Activated CD4-positive, alpha-beta T cell treated with anti-CD3 and anti-CD28 coated beads, Interleukin-2, amount 50 U/mL, for 4 hours (primary cell): ENCODE data around the gene ACTR3C.

Experiments
- DNase-seq, 2 experiments: peaks; one replicate each; pipeline ENCODE4 v3.0.0-alpha.2; 2020

Gene ACTR3C

GRCh38 chr7:150322833-150323681, at the start of gene ACTR3C, which contains the start of gene LRRC61:
ACTR3C (minus strand) TSS chr7:150323545; CDS start chr7:150295296, 28,249 bp downstream.
LRRC61 (plus strand) TSS chr7:150323355; CDS start chr7:150336862, 13,507 bp downstream.
- peak; percentile 38 for DNase-seq

- DNase-seq, result no peak
Observed at GRCh38 chr7:150372271-150373048, 49.1 kb upstream of the ACTR3C start.

- DNase-seq, result no peak
Observed at GRCh38 chr7:150371996-150372270, 48.6 kb upstream of the ACTR3C start.

- no peak for DNase-seq
Observed at GRCh38 chr7:150371131-150371995, 48.0 kb upstream of the ACTR3C start.

GRCh38 chr7:150370612-150371071, 47.3 kb upstream of the ACTR3C start:
- no peak for DNase-seq

- DNase-seq, result no peak
Observed at GRCh38 chr7:150369748-150370501, 46.6 kb upstream of the ACTR3C start.

- peak; percentile 62 to 75 for DNase-seq
Observed at GRCh38 chr7:150368884-150369747, 45.8 kb upstream of the ACTR3C start.

GRCh38 chr7:150368096-150368883, 44.9 kb upstream of the ACTR3C start, which contains the start of gene REPIN1:
REPIN1 (plus strand) TSS chr7:150368822; CDS start chr7:150369712, 890 bp downstream.
- peak; percentile 67 to 75 for DNase-seq

- DNase-seq, result no peak
Observed at GRCh38 chr7:150367677-150368095, 44.3 kb upstream of the ACTR3C start.

GRCh38 chr7:150365673-150366398, 42.5 kb upstream of the ACTR3C start:
- no peak for DNase-seq

- DNase-seq, result no peak
Observed at GRCh38 chr7:150365194-150365593, 41.8 kb upstream of the ACTR3C start.

GRCh38 chr7:150363872-150364271, 40.5 kb upstream of the ACTR3C start:
- no peak for DNase-seq

GRCh38 chr7:150363370-150363769, 40.0 kb upstream of the ACTR3C start:
- no peak for DNase-seq

GRCh38 chr7:150361807-150362621, 38.7 kb upstream of the ACTR3C start:
- no peak for DNase-seq

GRCh38 chr7:150361402-150361801, 38.1 kb upstream of the ACTR3C start:
- no peak for DNase-seq

GRCh38 chr7:150360363-150361058, 37.2 kb upstream of the ACTR3C start:
- no peak for DNase-seq

- DNase-seq, result no peak
Observed at GRCh38 chr7:150359622-150360362, 36.4 kb upstream of the ACTR3C start.
